Vagina (tissue), 2 donors: ENCODE measurements around the gene CTNNA3. TPM values are rescaled to one million over a fixed set of nuclear protein-coding genes. Genes with fewer than 3 reads are reported as not detected.

Experiments used
- DNase-seq, 2 donors: peaks; one replicate each; pipeline ENCODE4 v3.0.0-alpha.2; 2017; ENCODE audit errors: extremely low spot score in 2 of 2
- H3K27ac ChIP-seq: fragments of 200-600 bp; sonication (generic); one replicate; pipeline ENCODE4 v1.5.1; 2019
- H3K27me3 ChIP-seq: fragments of 200-600 bp; sonication (generic); one replicate; pipeline ENCODE4 v1.5.1; 2019
- H3K36me3 ChIP-seq, 2 donors: fragments of 200-600 bp; sonication (generic); one replicate each; pipeline ENCODE4 v1.5.1; 2017 to 2019
- H3K4me1 ChIP-seq: fragments of 200-600 bp; sonication (generic); one replicate; pipeline ENCODE4 v1.5.1; 2019
- H3K4me3 ChIP-seq, 2 donors: fragments of 200-600 bp; sonication (generic); 1 replicate in 1 of 2; 2 replicates in 1 of 2; pipeline ENCODE4 v1.5.1; 2016 to 2019
- H3K9me3 ChIP-seq: fragments of 200-600 bp; sonication (generic); one replicate; pipeline ENCODE4 v1.5.1; 2019
- CTCF ChIP-seq, 3 experiments: fragments of 450-650 bp in 2 of 3; fragments of 200-600 bp in 1 of 3; sonication (generic) in 1 of 3; IDR thresholded peaks; one replicate each; pipeline ENCODE4 v1.5.1; 2017 to 2019; ENCODE audit warnings: antibody characterized with exemption in 3 of 3, mild to moderate bottlenecking in 2 of 3, moderate library complexity in 2 of 3
- POLR2A ChIP-seq, 2 donors: fragments of 450-650 bp; IDR thresholded peaks; one replicate each; pipeline ENCODE4 v1.6.1; 2017; ENCODE audit warnings: antibody characterized with exemption in 2 of 2, mild to moderate bottlenecking in 2 of 2, moderate library complexity in 2 of 2
- POLR2AphosphoS5 ChIP-seq, 2 donors: sonication (generic); formaldehyde crosslinking; IDR thresholded peaks; one replicate each; pipeline ENCODE4 v1.9.0; 2017; ENCODE audit warnings: antibody characterized with exemption in 2 of 2, mild to moderate bottlenecking in 2 of 2, low read depth in 1 of 2; ENCODE audit not compliant: insufficient read depth in 1 of 2
- intact Hi-C: fragments of 100-400 bp; cut with DNase I; formaldehyde crosslinking; loops from one replicate; pipeline ENCODE4 v1.15.1; 2023
- total RNA-seq: library from RNA; depleted of rRNA; stranded (reverse); fragments of >200 nt; gene quantifications from one replicate; pipeline ENCODE4 v1.2.3, GENCODE V29; 2016

CTNNA3 gene
- total RNA-seq, 1 donor from 2014 or later: 0.98 TPM

- intact Hi-C loops: no loop called here
- Histone ChIP-seq H3K27me3 (no peaks in the 10 kb centered on the region), H3K4me1 (no peaks in the 10 kb centered on the region), H3K9me3 (no peaks in the 10 kb centered on the region), H3K4me3 (no peak overlapping the region), H3K36me3 (no peaks in the 10 kb centered on the region), H3K27ac (no peak overlapping the region)
- DNase-seq: no peak
- TF ChIP-seq POLR2A (IDR thresholded peaks at IDR 0.05): no peak
- TF ChIP-seq CTCF (IDR thresholded peaks at IDR 0.05): no peak
- TF ChIP-seq POLR2AphosphoS5 (IDR thresholded peaks at IDR 0.05; ENCODE audit: insufficient read depth in 1 of 2, low read depth in 1 of 2): no peak
Observed at GRCh38 chr10:66958466-66958865, 737.5 kb downstream of the CTNNA3 start.

- TF ChIP-seq POLR2AphosphoS5 (IDR thresholded peaks at IDR 0.05; ENCODE audit: insufficient read depth in 1 of 2, low read depth in 1 of 2) (no peak), CTCF (IDR thresholded peaks at IDR 0.05) (no peak), POLR2A (IDR thresholded peaks at IDR 0.05) (no peak)
- Histone ChIP-seq H3K27me3 (no peaks in the 10 kb centered on the region), H3K36me3 (no peaks in the 10 kb centered on the region), H3K4me3 (no peak overlapping the region), H3K4me1 (no peaks in the 10 kb centered on the region), H3K9me3 (no peaks in the 10 kb centered on the region), H3K27ac (no peak overlapping the region)
- no peak for DNase-seq
- intact Hi-C loops: no loop called here
Observed at GRCh38 chr10:66951896-66952295, 744.1 kb downstream of the CTNNA3 start.

GRCh38 chr10:66943590-66943989, 752.4 kb downstream of the CTNNA3 start:
- DNase-seq: no peak
- Histone ChIP-seq H3K36me3 (no peaks in the 10 kb centered on the region), H3K27me3 (no peaks in the 10 kb centered on the region), H3K27ac (no peak overlapping the region), H3K9me3 (no peaks in the 10 kb centered on the region), H3K4me3 (no peak overlapping the region), H3K4me1 (no peaks in the 10 kb centered on the region)
- intact Hi-C loops: no loop called here
- TF ChIP-seq POLR2AphosphoS5 (IDR thresholded peaks at IDR 0.05; ENCODE audit: insufficient read depth in 1 of 2, low read depth in 1 of 2) (no peak), POLR2A (IDR thresholded peaks at IDR 0.05) (no peak), CTCF (IDR thresholded peaks at IDR 0.05) (no peak)

- intact Hi-C loops: no loop called here
- Histone ChIP-seq H3K9me3 (no peaks in the 10 kb centered on the region), H3K27ac (no peak overlapping the region), H3K27me3 (no peaks in the 10 kb centered on the region), H3K4me3 (no peak overlapping the region), H3K36me3 (no peaks in the 10 kb centered on the region), H3K4me1 (no peaks in the 10 kb centered on the region)
- DNase-seq: no peak
- TF ChIP-seq POLR2A (IDR thresholded peaks at IDR 0.05) (no peak), CTCF (IDR thresholded peaks at IDR 0.05) (no peak), POLR2AphosphoS5 (IDR thresholded peaks at IDR 0.05; ENCODE audit: insufficient read depth in 1 of 2, low read depth in 1 of 2) (no peak)
Observed at GRCh38 chr10:66942407-66942806, 753.6 kb downstream of the CTNNA3 start.

GRCh38 chr10:66941491-66941890, 754.5 kb downstream of the CTNNA3 start:
- TF ChIP-seq CTCF (IDR thresholded peaks at IDR 0.05) (no peak), POLR2A (IDR thresholded peaks at IDR 0.05) (no peak), POLR2AphosphoS5 (IDR thresholded peaks at IDR 0.05; ENCODE audit: insufficient read depth in 1 of 2, low read depth in 1 of 2) (no peak)
- intact Hi-C loops: no loop called here
- Histone ChIP-seq H3K4me1 (no peaks in the 10 kb centered on the region), H3K27me3 (no peaks in the 10 kb centered on the region), H3K27ac (no peak overlapping the region), H3K4me3 (no peak overlapping the region), H3K36me3 (no peaks in the 10 kb centered on the region), H3K9me3 (no peaks in the 10 kb centered on the region)
- DNase-seq: no peak
